Left ventricle myocardium superior (tissue), 1 donor: Measurements from ENCODE around the gene PLK1. TPM values are rescaled to one million over a fixed set of nuclear protein-coding genes. Genes with fewer than 3 reads are reported as not detected.
A peak's percentile ranks its signal among the peaks of the same experiment; 100 is the strongest.
"Not testable (repeated sequence)": the region's sequence is repeated elsewhere in the genome, so short reads cannot be mapped to it uniquely, and the experiment has no call there.

Experiments used
- ATAC-seq: fragments of 200-7000 bp; cut with Tn5 transposase; one replicate; pipeline ENCODE4 v1.9.1; 2020; ENCODE audit warnings: mild to moderate bottlenecking, moderate library complexity
- DNase-seq: peaks from one replicate; pipeline ENCODE4 v3.0.0-alpha.2; 2020
- intact Hi-C: fragments of 100-400 bp; cut with micrococcal nuclease; formaldehyde crosslinking; loops from one replicate; pipeline ENCODE4 v1.11.0; 2022
- long read RNA-seq: library from polyadenylated mRNA; unstranded; transcript quantifications from one replicate; pipeline ENCODE4 v2.0.0, GENCODE V29; 2021
- total RNA-seq: library from RNA; stranded (reverse); fragmentation: NEBNext Ultra II Directional; extraction: Animal tissue kit (Norgen Biotek cat#: 25700); gene quantifications from one replicate; pipeline ENCODE4 v1.2.1, GENCODE V29; 2021
- donor health status: DM: no; HTN: yes; CAD: no; lungs with severe emphysema.

The PLK1 gene
- total RNA-seq: 0.52 TPM
- long read RNA-seq: 0 reads

DNA sequence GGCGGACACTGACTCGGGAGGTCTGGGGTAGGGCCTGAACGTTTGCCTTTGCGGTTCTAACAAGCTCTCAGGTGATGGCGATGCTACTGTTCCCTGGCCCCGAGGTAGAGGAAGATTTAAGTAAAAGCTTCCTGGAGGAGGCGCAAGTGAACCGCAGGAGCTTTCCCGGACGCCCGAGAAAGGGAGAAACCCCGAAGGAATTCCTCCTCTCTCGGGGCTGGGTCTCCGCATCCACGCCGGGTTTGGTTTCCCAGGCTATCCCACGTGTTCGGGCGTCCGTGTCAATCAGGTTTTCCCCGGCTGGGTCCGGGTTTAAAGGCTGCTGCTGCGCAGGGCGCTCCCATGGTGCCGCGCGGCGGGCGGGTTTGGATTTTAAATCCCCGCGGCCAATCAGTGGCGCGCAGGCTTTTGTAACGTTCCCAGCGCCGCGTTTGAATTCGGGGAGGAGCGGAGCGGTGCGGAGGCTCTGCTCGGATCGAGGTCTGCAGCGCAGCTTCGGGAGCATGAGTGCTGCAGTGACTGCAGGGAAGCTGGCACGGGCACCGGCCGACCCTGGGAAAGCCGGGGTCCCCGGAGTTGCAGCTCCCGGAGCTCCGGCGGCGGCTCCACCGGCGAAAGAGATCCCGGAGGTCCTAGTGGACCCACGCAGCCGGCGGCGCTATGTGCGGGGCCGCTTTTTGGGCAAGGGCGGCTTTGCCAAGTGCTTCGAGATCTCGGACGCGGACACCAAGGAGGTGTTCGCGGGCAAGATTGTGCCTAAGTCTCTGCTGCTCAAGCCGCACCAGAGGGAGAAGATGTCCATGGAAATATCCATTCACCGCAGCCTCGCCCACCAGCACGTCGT is at the start of gene PLK1:
Gene PLK1, plus strand, starts transcription at position 460 of the 844 bp plus-strand sequence. Its CDS starts 44 bp downstream, at position 504.
- peak; percentile 84 for DNase-seq
- intact Hi-C loops: no loop called here

DNA sequence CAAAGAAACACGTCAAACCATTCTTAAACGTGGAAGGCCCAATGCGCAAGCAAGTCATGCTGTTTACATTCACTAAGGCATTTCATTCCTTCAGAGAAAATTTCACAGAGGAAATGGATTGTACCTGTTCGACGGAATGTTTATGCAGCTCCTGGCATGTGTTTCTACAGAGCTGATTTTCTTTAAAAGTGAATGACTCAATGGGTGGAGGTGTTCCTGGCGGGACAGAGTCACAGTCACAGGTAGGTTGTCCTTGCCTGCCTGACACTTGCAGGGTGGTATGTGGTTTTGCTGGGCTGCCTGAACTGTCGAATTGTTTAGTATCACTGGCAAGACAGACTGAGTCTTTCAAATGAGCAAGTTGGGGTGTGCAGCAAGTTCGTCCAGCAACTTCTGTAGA is 49.2 kb upstream of the PLK1 start:
- intact Hi-C loops: no loop called here
- no peak for ATAC-seq
- no peak for DNase-seq

More for the DNA sequence above, at the start of gene PLK1:
- ATAC-seq: peak; percentile 94

- intact Hi-C loops, ATAC-seq, DNase-seq: not testable (repeated sequence)
Observed at GRCh38 chr16:23631874-23632273, 46.8 kb upstream of the PLK1 start.

- ATAC-seq (no peak), DNase-seq (no peak)
- intact Hi-C loops: no loop called here
Observed at GRCh38 chr16:23634461-23635036, 44.1 kb upstream of the PLK1 start.

GRCh38 chr16:23635958-23636357 is 42.7 kb upstream of the PLK1 start:
- intact Hi-C loops: no loop called here
- DNase-seq: no peak
- ATAC-seq: no peak

GRCh38 chr16:23640615-23640930 is 38.1 kb upstream of the PLK1 start:
- ATAC-seq: no peak
- intact Hi-C loops: no loop called here
- no peak for DNase-seq

DNA sequence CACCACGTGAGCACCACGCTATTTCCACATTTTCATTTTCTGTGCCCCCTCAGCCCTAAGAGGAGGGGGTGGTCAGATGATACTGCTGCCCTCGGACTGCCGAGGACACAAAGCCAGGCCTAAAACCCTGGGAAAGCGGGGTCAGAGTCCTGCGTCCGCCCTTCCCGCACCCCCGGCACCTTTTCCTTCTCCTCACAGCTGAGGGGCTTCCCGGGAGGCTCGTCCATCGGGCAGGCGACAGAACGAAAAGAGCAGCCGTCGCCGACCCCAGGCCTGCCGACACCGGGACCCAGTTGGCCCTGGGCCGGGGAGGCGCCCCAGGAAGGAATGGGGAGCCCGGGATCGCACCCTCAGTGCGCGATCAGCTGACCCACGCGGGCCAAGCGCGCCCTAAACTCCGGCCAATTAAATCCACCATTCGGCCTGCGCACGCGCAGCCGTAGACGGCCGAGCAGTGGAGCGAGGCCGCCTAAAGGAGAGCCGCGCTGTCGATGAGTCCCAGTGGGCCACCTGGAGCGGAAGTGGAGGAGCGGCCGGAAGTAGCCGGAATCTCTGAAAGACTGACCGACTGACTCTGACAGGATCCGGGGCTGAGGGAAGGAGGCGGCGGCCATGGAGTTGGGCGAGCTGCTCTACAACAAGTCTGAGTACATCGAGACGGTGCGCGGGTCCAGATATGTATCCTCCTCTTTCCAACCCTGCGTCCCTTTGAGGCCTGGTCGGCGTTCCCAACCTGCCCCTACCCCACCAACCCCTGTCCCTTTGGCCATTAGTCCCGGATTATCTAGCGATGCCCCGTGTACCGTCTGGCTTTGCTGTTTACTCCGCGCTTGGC is 37.5 kb upstream of the PLK1 start, which contains the start of the genes DCTN5 and PALB2:
Gene DCTN5, plus strand, starts transcription at position 536 of the 835 bp plus-strand sequence. Its CDS starts 77 bp downstream, at position 613.
Gene PALB2, minus strand, starts transcription at position 380 of the 835 bp plus-strand sequence. Its CDS starts 153 bp downstream, at position 227.
- ATAC-seq: peak; percentile 100

DNA sequence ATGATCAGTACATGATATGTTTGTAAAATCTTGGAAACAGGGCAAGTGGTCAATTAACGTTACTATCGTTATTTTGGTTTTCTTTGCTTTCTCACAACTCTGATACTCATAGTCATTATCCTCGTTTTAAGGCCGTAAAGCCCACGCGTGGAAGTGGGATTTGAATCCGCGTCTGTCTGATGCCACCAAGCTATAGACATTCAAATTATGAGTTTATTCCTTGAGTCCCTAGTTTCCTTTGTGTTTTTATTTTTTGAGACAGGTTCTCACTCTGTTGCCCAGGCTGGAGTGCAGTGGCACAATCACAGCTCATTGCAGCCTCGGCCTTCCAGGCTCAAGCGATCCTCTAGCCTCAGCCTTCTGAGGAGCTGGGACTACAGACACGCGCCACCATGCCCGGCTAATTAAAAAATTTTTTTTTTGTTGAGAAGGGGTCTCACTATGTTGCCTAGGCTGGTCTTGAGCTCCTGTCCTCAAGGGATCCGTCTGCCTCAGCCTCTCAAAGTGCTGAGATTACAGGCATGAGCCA is 36.4 kb upstream of the PLK1 start:
- DNase-seq (no peak), ATAC-seq (no peak)
- intact Hi-C loops: no loop called here

More for the DNA sequence above, 37.5 kb upstream of the PLK1 start, which contains the start of the genes DCTN5 and PALB2:
- intact Hi-C loops: no loop called here
- DNase-seq: peak; percentile 96

GRCh38 chr16:23650674-23651416 is 27.8 kb upstream of the PLK1 start:
- DNase-seq (no peak), ATAC-seq (no peak)
- intact Hi-C loops: no loop called here

GRCh38 chr16:23651943-23652468 is 26.7 kb upstream of the PLK1 start:
- ATAC-seq (no peak), DNase-seq (no peak)
- intact Hi-C loops: no loop called here

DNA sequence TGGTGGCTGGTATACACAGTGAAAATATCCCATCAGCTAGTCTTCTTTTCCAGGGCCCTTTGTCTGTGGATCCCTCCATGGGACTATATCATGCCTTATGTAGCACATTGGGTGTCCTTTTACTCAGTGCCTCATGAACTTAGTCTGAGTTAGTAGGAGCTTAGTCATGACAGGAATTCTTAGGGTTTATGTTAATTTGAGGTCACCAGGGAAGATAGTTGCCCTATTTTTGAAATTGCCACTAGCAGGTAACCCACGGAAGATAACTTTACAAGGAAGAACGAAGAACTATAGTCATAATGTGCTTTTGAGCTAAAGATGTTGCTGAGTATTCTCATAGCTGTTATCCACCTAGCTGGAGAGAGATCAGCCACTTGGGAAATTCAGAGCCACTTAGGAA is 14.8 kb upstream of the PLK1 start:
- no peak for DNase-seq
- no peak for ATAC-seq
- intact Hi-C loops: no loop called here

DNA sequence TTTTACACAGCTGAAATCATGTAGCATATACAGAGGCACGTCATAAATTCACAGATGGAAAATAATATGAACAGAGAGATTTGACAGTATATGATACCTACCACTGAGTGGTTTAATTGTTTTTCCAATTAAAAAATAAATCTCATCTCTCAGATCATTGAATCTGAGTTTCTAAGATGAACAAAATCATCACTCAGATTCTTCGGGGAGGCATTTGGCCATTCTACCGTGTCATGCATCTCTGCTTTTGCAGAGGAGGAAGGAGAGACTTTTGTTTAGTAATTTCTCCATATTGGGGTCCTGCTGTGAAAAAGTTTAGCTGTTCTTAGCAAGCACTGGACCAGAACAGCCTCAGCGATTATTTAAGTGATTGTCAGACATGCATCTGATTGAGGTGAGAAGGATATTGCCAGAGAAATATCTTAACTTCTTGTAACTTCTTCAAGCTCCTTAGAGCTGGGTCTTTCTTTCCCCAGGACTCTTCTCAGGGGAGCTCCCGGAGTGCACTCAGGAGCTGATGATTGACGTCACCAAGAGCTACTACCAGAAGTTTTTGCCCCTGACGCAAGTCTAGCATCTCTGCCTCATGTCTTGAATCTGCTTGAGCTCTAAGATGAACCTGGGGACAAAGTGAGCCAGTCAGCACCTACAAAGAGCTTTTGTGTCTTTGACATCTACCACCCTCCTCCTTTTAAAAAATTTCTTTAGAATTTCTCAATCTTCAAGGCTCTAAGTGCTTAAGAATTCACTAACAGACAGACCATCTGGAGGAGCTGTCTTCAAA is 11.9 kb upstream of the PLK1 start:
- intact Hi-C loops: no loop called here
- ATAC-seq: no peak
- DNase-seq: no peak

GRCh38 chr16:23667355-23667659 is 11.4 kb upstream of the PLK1 start:
- intact Hi-C loops: no loop called here
- ATAC-seq (no peak), DNase-seq (no peak)

DNA sequence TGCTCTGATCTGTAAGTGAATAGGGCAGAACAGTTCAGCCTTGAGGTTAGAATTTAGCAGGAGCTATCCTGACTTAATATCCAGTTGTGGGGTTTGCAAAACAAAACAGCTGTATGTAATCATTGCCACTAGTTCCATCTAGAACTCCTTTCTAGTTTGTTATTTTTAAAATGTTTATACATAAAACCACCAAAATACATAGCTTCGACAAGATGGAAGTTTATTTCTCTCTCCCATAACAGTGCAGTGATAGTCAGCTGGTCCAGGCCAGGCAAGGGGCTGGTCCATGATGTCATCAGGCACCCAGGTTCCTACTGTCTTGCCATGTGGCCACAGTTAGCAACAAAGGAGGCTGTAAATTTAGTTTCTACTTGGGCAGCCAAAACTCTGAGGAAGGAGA is 10.5 kb upstream of the PLK1 start:
- DNase-seq: no peak
- intact Hi-C loops: no loop called here

GRCh38 chr16:23668873-23669272 is 9.8 kb upstream of the PLK1 start:
- intact Hi-C loops: no loop called here
- ATAC-seq: no peak
- DNase-seq: no peak

More for the DNA sequence above, 10.5 kb upstream of the PLK1 start:
- ATAC-seq: no peak

GRCh38 chr16:23670137-23670776 is 8.4 kb upstream of the PLK1 start:
- ATAC-seq: no peak
- intact Hi-C loops: no loop called here
- DNase-seq: no peak

DNA sequence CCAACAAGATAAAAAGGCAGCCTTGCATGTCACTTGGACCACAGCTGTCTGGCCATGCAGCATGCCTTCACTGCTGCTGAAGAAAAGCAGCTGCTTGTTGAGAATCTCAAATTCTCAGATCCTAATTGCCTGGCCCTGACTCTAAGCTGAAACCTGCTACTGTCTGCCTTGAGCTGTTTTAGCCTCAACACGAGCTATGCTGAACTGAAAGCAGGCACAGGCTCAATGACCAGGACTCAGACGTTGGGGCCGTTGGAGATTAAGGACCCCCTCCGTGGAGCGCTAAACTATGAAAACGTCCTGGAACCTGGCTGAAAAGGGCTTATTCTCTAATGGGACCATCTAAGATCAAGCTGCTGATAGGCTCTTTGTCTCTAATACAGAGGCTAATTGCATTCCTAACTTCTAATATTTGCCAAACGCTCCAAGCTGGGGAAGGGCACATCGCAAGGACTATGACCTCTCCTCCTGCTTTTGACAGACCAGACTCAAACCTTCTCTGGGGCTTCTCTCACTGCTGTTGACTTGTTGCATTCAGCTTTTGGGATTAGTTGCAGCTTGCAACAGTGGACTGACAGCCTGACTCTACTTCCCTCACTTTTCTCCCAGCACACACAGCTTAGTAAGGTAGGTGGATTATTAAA is 4.6 kb upstream of the PLK1 start:
- DNase-seq (no peak), ATAC-seq (no peak)
- intact Hi-C loops: no loop called here
